ENCODE data around the gene CLCN7.

CLCN7 gene

DNA sequence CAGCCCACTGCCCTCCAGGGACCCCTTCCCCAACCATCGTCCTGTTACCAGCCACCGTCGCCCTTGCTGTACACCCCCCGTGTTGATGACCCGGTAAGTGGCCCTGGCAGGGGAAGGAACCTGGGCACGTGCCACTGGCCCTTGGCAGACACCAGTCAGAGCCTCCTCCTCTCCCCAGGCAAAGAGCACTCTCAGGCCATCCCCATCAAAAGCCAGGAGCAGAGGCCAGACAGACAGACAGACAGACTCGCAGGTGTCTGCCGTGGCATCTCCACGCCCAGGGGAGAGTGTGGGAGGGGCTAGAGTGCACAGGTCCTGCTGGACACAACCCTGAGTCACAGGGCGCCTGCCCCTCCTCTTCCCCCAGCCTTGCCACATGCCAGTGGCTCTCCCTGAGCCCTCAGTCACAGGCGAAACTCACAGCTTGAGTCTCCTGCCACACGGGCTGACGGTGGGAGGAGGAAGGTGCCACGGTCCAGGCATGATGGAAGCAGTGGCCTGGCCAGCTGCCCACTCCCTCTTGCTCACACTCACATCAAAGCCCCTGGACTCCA is 7.8 kb downstream of the CLCN7 start:
- H3K36me3 ChIP-seq (ENCODE audit: insufficient read depth): no peaks in the 10 kb centered on the region
- H3K4me2 ChIP-seq: no peak overlapping the region
- no peaks in the 10 kb centered on the region for H3K4me1 ChIP-seq (ENCODE audit: low read depth, poor library complexity, severe bottlenecking)
- H4K20me1 ChIP-seq (ENCODE audit: insufficient read depth): no peaks in the 10 kb centered on the region
- no peaks in the 10 kb centered on the region for H3K27me3 ChIP-seq (ENCODE audit: insufficient read depth, low read depth)
- H3K27ac ChIP-seq: no peak overlapping the region
- TF ChIP-seq, protein P1, sequence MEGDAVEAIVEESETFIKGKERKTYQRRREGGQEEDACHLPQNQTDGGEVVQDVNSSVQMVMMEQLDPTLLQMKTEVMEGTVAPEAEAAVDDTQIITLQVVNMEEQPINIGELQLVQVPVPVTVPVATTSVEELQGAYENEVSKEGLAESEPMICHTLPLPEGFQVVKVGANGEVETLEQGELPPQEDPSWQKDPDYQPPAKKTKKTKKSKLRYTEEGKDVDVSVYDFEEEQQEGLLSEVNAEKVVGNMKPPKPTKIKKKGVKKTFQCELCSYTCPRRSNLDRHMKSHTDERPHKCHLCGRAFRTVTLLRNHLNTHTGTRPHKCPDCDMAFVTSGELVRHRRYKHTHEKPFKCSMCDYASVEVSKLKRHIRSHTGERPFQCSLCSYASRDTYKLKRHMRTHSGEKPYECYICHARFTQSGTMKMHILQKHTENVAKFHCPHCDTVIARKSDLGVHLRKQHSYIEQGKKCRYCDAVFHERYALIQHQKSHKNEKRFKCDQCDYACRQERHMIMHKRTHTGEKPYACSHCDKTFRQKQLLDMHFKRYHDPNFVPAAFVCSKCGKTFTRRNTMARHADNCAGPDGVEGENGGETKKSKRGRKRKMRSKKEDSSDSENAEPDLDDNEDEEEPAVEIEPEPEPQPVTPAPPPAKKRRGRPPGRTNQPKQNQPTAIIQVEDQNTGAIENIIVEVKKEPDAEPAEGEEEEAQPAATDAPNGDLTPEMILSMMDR (conservative IDR thresholded peaks at IDR 0.05; ENCODE audit: low read depth, low read length): no peak
- no peak overlapping the region for H3K9ac ChIP-seq
- H2AFZ ChIP-seq (ENCODE audit: low read depth): no peak overlapping the region
- H3K4me3 ChIP-seq (IDR thresholded peaks at IDR 0.05; ENCODE audit: insufficient read depth, low read depth, low read length): no peak overlapping the region
- H3K79me2 ChIP-seq (ENCODE audit: insufficient read depth, low read depth): no peaks in the 10 kb centered on the region; the same call in 1 of the 2 replicates

DNA sequence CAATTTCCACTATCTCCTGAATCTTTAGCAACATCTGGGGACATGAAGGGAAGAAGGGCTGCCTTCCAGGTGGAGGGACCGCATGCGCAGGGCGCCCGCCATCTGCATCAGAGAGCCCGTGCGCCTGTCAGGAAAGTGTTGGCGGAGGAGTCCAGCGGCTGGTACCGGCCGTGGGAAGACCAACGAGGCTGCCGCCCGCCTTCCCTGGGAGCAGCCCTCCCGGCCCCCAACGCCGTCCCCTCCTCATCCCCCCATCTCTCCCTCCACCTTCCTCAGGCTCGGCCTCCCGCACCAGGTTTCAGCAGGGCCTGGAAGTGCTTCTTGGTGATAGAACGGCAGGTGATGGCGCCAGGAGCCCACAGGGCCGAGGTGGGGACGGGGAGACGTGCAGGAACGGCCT is 8.8 kb downstream of the CLCN7 start:
- H3K4me3 ChIP-seq (IDR thresholded peaks at IDR 0.05; ENCODE audit: insufficient read depth, low read depth, low read length): no peak overlapping the region
- no peak overlapping the region for H3K9ac ChIP-seq
- TF ChIP-seq, protein P1 (conservative IDR thresholded peaks at IDR 0.05; ENCODE audit: low read depth, low read length): no peak
- H2AFZ ChIP-seq (ENCODE audit: low read depth): no peak overlapping the region
- H3K27me3 ChIP-seq (ENCODE audit: insufficient read depth, low read depth): no peaks in the 10 kb centered on the region
- H3K36me3 ChIP-seq (ENCODE audit: insufficient read depth): no peaks in the 10 kb centered on the region
- H3K4me1 ChIP-seq (ENCODE audit: low read depth, poor library complexity, severe bottlenecking): no peaks in the 10 kb centered on the region
- no peak overlapping the region for H3K4me2 ChIP-seq
- no peaks in the 10 kb centered on the region for H4K20me1 ChIP-seq (ENCODE audit: insufficient read depth)
- no peaks in the 10 kb centered on the region; the same call in 1 of the 2 replicates for H3K79me2 ChIP-seq (ENCODE audit: insufficient read depth, low read depth)
- no peak overlapping the region for H3K27ac ChIP-seq

DNA sequence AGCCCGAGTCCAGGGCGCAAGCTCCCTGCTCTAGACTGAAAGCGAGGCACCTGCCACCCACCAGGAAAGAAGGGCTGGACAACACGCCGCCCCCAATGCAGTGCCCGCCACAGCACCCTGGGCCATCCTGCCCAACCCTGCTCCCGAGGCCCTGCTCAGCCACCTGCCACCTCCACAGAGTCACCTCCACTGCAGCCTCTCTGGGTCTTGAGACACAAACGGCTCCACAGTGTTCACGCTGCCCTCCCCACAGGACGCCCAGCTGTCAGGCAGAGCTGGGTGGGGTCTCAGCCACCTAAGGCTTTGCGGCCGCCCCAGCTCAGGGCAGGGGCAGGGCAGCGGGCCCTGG is 9.3 kb downstream of the CLCN7 start:
- Histone ChIP-seq H3K4me3 (IDR thresholded peaks at IDR 0.05; ENCODE audit: insufficient read depth, low read depth, low read length) (no peak overlapping the region), H3K79me2 (ENCODE audit: insufficient read depth, low read depth) (no peaks in the 10 kb centered on the region; the same call in 1 of the 2 replicates), H3K4me2 (no peak overlapping the region), H3K9ac (no peak overlapping the region), H3K4me1 (ENCODE audit: low read depth, poor library complexity, severe bottlenecking) (no peaks in the 10 kb centered on the region), H3K27me3 (ENCODE audit: insufficient read depth, low read depth) (no peaks in the 10 kb centered on the region), H4K20me1 (ENCODE audit: insufficient read depth) (no peaks in the 10 kb centered on the region), H3K36me3 (ENCODE audit: insufficient read depth) (no peaks in the 10 kb centered on the region), H3K27ac (no peak overlapping the region), H2AFZ (ENCODE audit: low read depth) (no peak overlapping the region)
- TF ChIP-seq, protein P1 (conservative IDR thresholded peaks at IDR 0.05; ENCODE audit: low read depth, low read length): no peak

DNA sequence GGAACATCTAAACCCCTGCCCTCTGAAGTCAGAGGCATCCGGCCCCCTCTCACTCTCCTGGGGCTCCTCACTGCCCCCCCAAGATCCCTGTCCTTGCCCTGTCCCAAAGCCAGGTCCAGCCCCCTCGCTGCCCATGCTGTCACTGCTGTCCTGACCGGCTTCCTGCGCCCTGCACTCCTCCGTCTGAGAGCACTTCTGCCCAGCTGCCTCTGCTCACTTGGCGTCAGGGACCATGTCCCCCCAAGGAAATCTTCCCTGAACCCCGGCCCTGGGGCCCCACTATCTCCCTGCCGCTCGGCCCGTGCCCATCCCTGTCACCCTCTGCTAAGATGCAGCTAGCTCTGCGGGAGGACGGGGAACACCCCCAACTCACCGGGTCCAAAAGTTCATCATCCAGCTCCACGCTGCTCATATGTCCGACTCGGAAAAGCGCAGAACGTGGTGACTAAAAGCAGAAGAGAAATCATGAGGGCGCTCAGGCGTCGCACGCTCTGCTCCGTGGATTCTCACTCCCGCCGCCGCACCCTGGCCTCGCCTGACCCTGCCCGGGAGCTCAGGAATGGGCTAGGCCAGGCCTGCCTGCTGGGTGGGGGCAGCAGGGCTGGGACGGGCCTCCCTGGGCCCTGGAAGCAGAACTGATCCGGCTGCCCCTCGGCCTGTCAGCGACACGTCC is 9.8 kb downstream of the CLCN7 start:
- H3K4me1 ChIP-seq (ENCODE audit: low read depth, poor library complexity, severe bottlenecking): no peaks in the 10 kb centered on the region
- H3K4me2 ChIP-seq: no peak overlapping the region
- no peak overlapping the region for H3K9ac ChIP-seq
- H2AFZ ChIP-seq (ENCODE audit: low read depth): no peak overlapping the region
- H3K27ac ChIP-seq: no peak overlapping the region
- TF ChIP-seq, protein P1 (conservative IDR thresholded peaks at IDR 0.05; ENCODE audit: low read depth, low read length): no peak
- no peaks in the 10 kb centered on the region; the same call in 1 of the 2 replicates for H3K79me2 ChIP-seq (ENCODE audit: insufficient read depth, low read depth)
- H3K27me3 ChIP-seq (ENCODE audit: insufficient read depth, low read depth): no peaks in the 10 kb centered on the region
- H3K4me3 ChIP-seq (IDR thresholded peaks at IDR 0.05; ENCODE audit: insufficient read depth, low read depth, low read length): no peak overlapping the region
- H3K36me3 ChIP-seq (ENCODE audit: insufficient read depth): no peaks in the 10 kb centered on the region
- H4K20me1 ChIP-seq (ENCODE audit: insufficient read depth): no peaks in the 10 kb centered on the region

Data from KMS-11 (cell line).